H9 (cell line): ENCODE measurements around the gene TREM2. TPM values are rescaled to one million over a fixed set of nuclear protein-coding genes. Genes with fewer than 3 reads are reported as not detected.

Source experiments
- DNase-seq: peaks from one replicate; pipeline ENCODE4 v3.0.0-alpha.2; 2017
- H2AFZ ChIP-seq: one replicate; pipeline ENCODE4 v1.6.1; 2013; ENCODE audit warnings: mild to moderate bottlenecking, low read length, control low read depth, moderate library complexity
- H2AK5ac ChIP-seq: 2 replicates; pipeline ENCODE4 v1.6.1; 2013; ENCODE audit warnings: low read length, control low read depth, mixed read lengths; ENCODE audit not compliant: insufficient read length
- H2BK120ac ChIP-seq: one replicate; pipeline ENCODE4 v1.6.1; 2013; ENCODE audit warnings: low read depth, mild to moderate bottlenecking, low read length, control low read depth, inconsistent platforms; ENCODE audit not compliant: poor library complexity, severe bottlenecking
- H2BK12ac ChIP-seq: 2 replicates; pipeline ENCODE4 v1.6.1; 2013; ENCODE audit warnings: low read length, control low read depth, mixed read lengths, low read depth; ENCODE audit not compliant: insufficient read length
- H2BK15ac ChIP-seq: 2 replicates; pipeline ENCODE4 v1.6.1; 2013; ENCODE audit warnings: low read depth, low read length, control low read depth
- H2BK20ac ChIP-seq: one replicate; pipeline ENCODE4 v1.6.1; 2013; ENCODE audit warnings: low read depth, mild to moderate bottlenecking, low read length, control low read depth, inconsistent platforms; ENCODE audit not compliant: poor library complexity, severe bottlenecking
- H2BK5ac ChIP-seq: 2 replicates; pipeline ENCODE4 v1.6.1; 2013; ENCODE audit warnings: low read length, control low read depth, mixed read lengths; ENCODE audit not compliant: insufficient read length
- H3K14ac ChIP-seq: 2 replicates; pipeline ENCODE4 v1.6.1; 2013; ENCODE audit warnings: low read length, control low read depth; ENCODE audit not compliant: insufficient read depth
- H3K18ac ChIP-seq: 2 replicates; pipeline ENCODE4 v1.6.1; 2013; ENCODE audit warnings: low read depth, mild to moderate bottlenecking, mixed read lengths, low read length, control low read depth; ENCODE audit not compliant: insufficient read length
- H3K23ac ChIP-seq: 2 replicates; pipeline ENCODE4 v1.6.1; 2013; ENCODE audit warnings: low read length, control low read depth, mixed read lengths, low read depth; ENCODE audit not compliant: insufficient read length
- H3K23me2 ChIP-seq: 2 replicates; pipeline ENCODE4 v1.6.1; 2013; ENCODE audit warnings: low read depth, mild to moderate bottlenecking, mixed read lengths, low read length, control low read depth; ENCODE audit not compliant: insufficient read length, poor library complexity, severe bottlenecking
- H3K27ac ChIP-seq: 2 replicates; pipeline ENCODE4 v1.5.1; 2013; ENCODE audit warnings: low read length, control low read depth, mixed read lengths, low read depth; ENCODE audit not compliant: insufficient read length
- H3K27me3 ChIP-seq: 2 replicates; pipeline ENCODE4 v1.6.1; 2013; ENCODE audit warnings: low read length, control low read depth, inconsistent platforms; ENCODE audit not compliant: insufficient read depth
- H3K4ac ChIP-seq: 2 replicates; pipeline ENCODE4 v1.6.1; 2013; ENCODE audit warnings: low read depth, mild to moderate bottlenecking, control low read depth, inconsistent platforms, low read length, moderate library complexity
- H3K4me1 ChIP-seq: 2 replicates; pipeline ENCODE4 v1.6.1; 2013; ENCODE audit warnings: low read length, control low read depth, inconsistent platforms; ENCODE audit not compliant: insufficient read depth
- H3K4me2 ChIP-seq: 2 replicates; pipeline ENCODE4 v1.6.1; 2013; ENCODE audit warnings: low read length, control low read depth, mixed read lengths; ENCODE audit not compliant: insufficient read length, insufficient read depth
- H3K56ac ChIP-seq: 2 replicates; pipeline ENCODE4 v1.6.1; 2013; ENCODE audit warnings: low read depth, mild to moderate bottlenecking, mixed read lengths, low read length, control low read depth; ENCODE audit not compliant: insufficient read length
- H3K79me1 ChIP-seq: 2 replicates; pipeline ENCODE4 v1.6.1; 2013; ENCODE audit warnings: low read depth, mild to moderate bottlenecking, moderate library complexity, low read length, control low read depth, inconsistent platforms; ENCODE audit not compliant: insufficient read depth, poor library complexity, severe bottlenecking
- H3K79me2 ChIP-seq: 2 replicates; pipeline ENCODE4 v1.6.1; 2013; ENCODE audit warnings: low read length, control low read depth, inconsistent platforms; ENCODE audit not compliant: insufficient read depth
- H3K9ac ChIP-seq: 2 replicates; pipeline ENCODE4 v1.6.1; 2013; ENCODE audit warnings: low read length, control low read depth, mixed read lengths; ENCODE audit not compliant: insufficient read length; ENCODE audit errors: extremely low read depth
- H3K9me3 ChIP-seq: one replicate; pipeline ENCODE4 v1.6.1; 2013; ENCODE audit warnings: low read depth, low read length, inconsistent platforms; ENCODE audit not compliant: control insufficient read depth
- H3T11ph ChIP-seq: one replicate; pipeline ENCODE4 v1.6.1; 2013; ENCODE audit warnings: mild to moderate bottlenecking, low read length, control low read depth, inconsistent platforms
- H4K20me1 ChIP-seq: one replicate; pipeline ENCODE4 v1.6.1; 2013; ENCODE audit not compliant: control insufficient read depth, insufficient read length, insufficient read depth
- H4K5ac ChIP-seq: 2 replicates; pipeline ENCODE4 v1.6.1; 2013; ENCODE audit warnings: low read depth, mild to moderate bottlenecking, mixed read lengths, low read length, control low read depth; ENCODE audit not compliant: insufficient read length
- H4K8ac ChIP-seq: replicated peaks from 2 replicates; pipeline ENCODE4 v1.6.1; 2013; ENCODE audit warnings: low read length, control low read depth, mixed read lengths, low read depth; ENCODE audit not compliant: insufficient read length
- H4K91ac ChIP-seq: 2 replicates; pipeline ENCODE4 v1.6.1; 2013; ENCODE audit warnings: low read depth, mild to moderate bottlenecking, moderate library complexity, mixed read lengths, low read length, control low read depth; ENCODE audit not compliant: insufficient read length
- H3K27ac Mint-ChIP-seq, 3 experiments: 2 replicates in 2 of 3; 3 replicates in 1 of 3; pipeline ENCODE4 v1.8.0; 2020 to 2021; ENCODE audit warnings: mixed read lengths in 3 of 3, mild to moderate bottlenecking in 1 of 3, moderate library complexity in 1 of 3
- H3K27me3 Mint-ChIP-seq: 2 replicates; pipeline ENCODE4 v1.8.0; 2021; ENCODE audit warnings: low read depth, mild to moderate bottlenecking, moderate library complexity, mixed read lengths
- H3K36me3 Mint-ChIP-seq, 3 experiments: 2 replicates in 2 of 3; 3 replicates in 1 of 3; pipeline ENCODE4 v1.8.0; 2020 to 2021; ENCODE audit warnings: low read depth in 3 of 3, mixed read lengths in 3 of 3; ENCODE audit not compliant: insufficient read depth in 1 of 3
- H3K4me1 Mint-ChIP-seq, 2 experiments: 2 replicates each; pipeline ENCODE4 v1.8.0; 2020; ENCODE audit warnings: mixed read lengths in 2 of 2
- H3K4me3 Mint-ChIP-seq, 2 experiments: 2 replicates in 1 of 2; 3 replicates in 1 of 2; pipeline ENCODE4 v1.8.0; 2020 to 2021; ENCODE audit warnings: mild to moderate bottlenecking in 2 of 2, mixed read lengths in 2 of 2, moderate library complexity in 1 of 2
- H3K9me3 Mint-ChIP-seq, 2 experiments: 2 replicates in 1 of 2; 3 replicates in 1 of 2; pipeline ENCODE4 v1.8.0; 2020; ENCODE audit warnings: mild to moderate bottlenecking in 2 of 2, mixed read lengths in 2 of 2, moderate library complexity in 1 of 2
- WGBS: extraction: QIAGEN DNeasy Blood & Tissue Kit; methylation state at CpG from one replicate; pipeline ENCODE4 v1.1.7; 2013; ENCODE audit warnings: missing lambda C conversion rate, low lambda C conversion rate, mixed read lengths; ENCODE audit not compliant: insufficient read length; ENCODE audit errors: extremely low coverage; 5-methylcytosine and 5-hydroxymethylcytosine counted together
- total RNA-seq: library from RNA; stranded (reverse); gene quantifications from 2 replicates; pipeline ENCODE4 v1.2.1, GENCODE V29; 2021
- TF ChIP-seq, protein P1 (sequence below): fragments of 200-600 bp; sonication (generic); conservative IDR thresholded peaks from 3 replicates; pipeline ENCODE4 v1.8.0; 2021; ENCODE audit warnings: antibody characterized with exemption, mild to moderate bottlenecking

TREM2 gene
- total RNA-seq, 1 experiment from 2014 or later = 0.31 TPM

DNA sequence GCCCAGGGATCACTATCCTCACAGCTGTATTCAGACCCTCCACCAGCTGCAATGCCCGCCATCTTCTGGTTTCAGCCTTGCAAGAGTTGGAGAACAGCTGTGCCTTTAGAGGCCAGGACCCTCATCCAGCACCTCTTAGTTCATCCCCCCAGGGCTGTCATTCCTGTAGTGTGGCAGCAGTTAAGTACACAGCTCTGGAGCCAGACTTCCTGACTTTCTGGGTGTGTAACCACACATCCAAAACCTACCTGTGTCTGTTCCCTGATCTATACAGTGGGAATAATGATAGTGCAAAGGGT is 452 bp upstream of the TREM2 start:
- no peaks in the 10 kb centered on the region for H3K36me3 Mint-ChIP-seq

More for the DNA sequence above, 452 bp upstream of the TREM2 start:
- H3K23me2 ChIP-seq = no peaks in the 10 kb centered on the region
- no peak overlapping the region for H3K18ac ChIP-seq
- H4K20me1 ChIP-seq = no peaks in the 10 kb centered on the region
- no peak overlapping the region for H3K27ac ChIP-seq
- H2AFZ ChIP-seq = no peak overlapping the region
- H3K4ac ChIP-seq = no peak overlapping the region
- no peak overlapping the region for H2BK5ac ChIP-seq
- WGBS = no CpG with 5 or more reads among the region's 1 CpG
- H3K27me3 ChIP-seq = no peaks in the 10 kb centered on the region; the same call in 1 of the 2 replicates
- H3K79me1 ChIP-seq = no peaks in the 10 kb centered on the region
- TF ChIP-seq, protein P1, sequence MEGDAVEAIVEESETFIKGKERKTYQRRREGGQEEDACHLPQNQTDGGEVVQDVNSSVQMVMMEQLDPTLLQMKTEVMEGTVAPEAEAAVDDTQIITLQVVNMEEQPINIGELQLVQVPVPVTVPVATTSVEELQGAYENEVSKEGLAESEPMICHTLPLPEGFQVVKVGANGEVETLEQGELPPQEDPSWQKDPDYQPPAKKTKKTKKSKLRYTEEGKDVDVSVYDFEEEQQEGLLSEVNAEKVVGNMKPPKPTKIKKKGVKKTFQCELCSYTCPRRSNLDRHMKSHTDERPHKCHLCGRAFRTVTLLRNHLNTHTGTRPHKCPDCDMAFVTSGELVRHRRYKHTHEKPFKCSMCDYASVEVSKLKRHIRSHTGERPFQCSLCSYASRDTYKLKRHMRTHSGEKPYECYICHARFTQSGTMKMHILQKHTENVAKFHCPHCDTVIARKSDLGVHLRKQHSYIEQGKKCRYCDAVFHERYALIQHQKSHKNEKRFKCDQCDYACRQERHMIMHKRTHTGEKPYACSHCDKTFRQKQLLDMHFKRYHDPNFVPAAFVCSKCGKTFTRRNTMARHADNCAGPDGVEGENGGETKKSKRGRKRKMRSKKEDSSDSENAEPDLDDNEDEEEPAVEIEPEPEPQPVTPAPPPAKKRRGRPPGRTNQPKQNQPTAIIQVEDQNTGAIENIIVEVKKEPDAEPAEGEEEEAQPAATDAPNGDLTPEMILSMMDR = no peak
- no peaks in the 10 kb centered on the region for H3K4me1 ChIP-seq
- no peak overlapping the region for H3K9ac ChIP-seq
- DNase-seq = no peak
- no peaks in the 10 kb centered on the region for H3K9me3 ChIP-seq
- no peak overlapping the region for H2BK12ac ChIP-seq
- no peak overlapping the region for H4K5ac ChIP-seq
- H3K56ac ChIP-seq = no peak overlapping the region
- H3K27ac Mint-ChIP-seq = no peak overlapping the region
- no peak overlapping the region for H2BK15ac ChIP-seq
- H2BK20ac ChIP-seq = no peak overlapping the region
- H3T11ph ChIP-seq = no peak overlapping the region
- H3K4me3 Mint-ChIP-seq = no peak overlapping the region
- H3K79me2 ChIP-seq = no peaks in the 10 kb centered on the region
- no peak overlapping the region for H4K91ac ChIP-seq
- H3K4me1 Mint-ChIP-seq = peaks cover 2 to 7% of the 10 kb centered on the region in 2 experiments; a peak in 2 of 4 replicates
- H2AK5ac ChIP-seq = no peak overlapping the region
- no peak overlapping the region for H3K4me2 ChIP-seq
- no peak overlapping the region for H4K8ac ChIP-seq
- no peak overlapping the region; the same call in 1 of the 2 replicates for H3K14ac ChIP-seq
- no peaks in the 10 kb centered on the region; a peak in 1 of 5 replicates for H3K9me3 Mint-ChIP-seq
- no peak overlapping the region for H2BK120ac ChIP-seq
- H3K23ac ChIP-seq = no peak overlapping the region
- H3K27me3 Mint-ChIP-seq = no peaks in the 10 kb centered on the region; the same call in none of the 2 replicates
